Endodermal cell (in vitro differentiated cells): ENCODE results near the gene SDK1. TPM values are rescaled to one million over a fixed set of nuclear protein-coding genes. Genes with fewer than 3 reads are reported as not detected.

Experiments
- DNase-seq: peaks from one replicate; pipeline ENCODE4 v3.0.0-alpha.2; 2017
- H3K27ac ChIP-seq: 2 replicates; pipeline ENCODE4 v1.5.1; 2013; ENCODE audit warnings: mild to moderate bottlenecking, low read depth, low read length, moderate library complexity
- H3K27me3 ChIP-seq: 2 replicates; pipeline ENCODE4 v1.6.1; 2013; ENCODE audit warnings: mild to moderate bottlenecking, low read length, moderate library complexity; ENCODE audit not compliant: insufficient read depth, control insufficient read depth, poor library complexity, severe bottlenecking
- H3K36me3 ChIP-seq: 2 replicates; pipeline ENCODE4 v1.7.0; 2013; ENCODE audit warnings: mild to moderate bottlenecking, low read length, moderate library complexity; ENCODE audit not compliant: control insufficient read depth, insufficient read depth
- H3K4me1 ChIP-seq: one replicate; pipeline ENCODE4 v1.7.0; 2013; ENCODE audit warnings: low read length; ENCODE audit not compliant: control insufficient read depth, insufficient read depth
- H3K4me3 ChIP-seq: 2 replicates; pipeline ENCODE4 v1.5.1; 2013; ENCODE audit warnings: mild to moderate bottlenecking, low read length, moderate library complexity
- H3K9ac ChIP-seq: 2 replicates; pipeline ENCODE4 v1.6.1; 2013; ENCODE audit warnings: mild to moderate bottlenecking, low read length, moderate library complexity; ENCODE audit not compliant: poor library complexity, severe bottlenecking; ENCODE audit errors: extremely low read depth
- H3K9me3 ChIP-seq: 2 replicates; pipeline ENCODE4 v1.6.1; 2013; ENCODE audit warnings: mild to moderate bottlenecking, low read length, moderate library complexity; ENCODE audit not compliant: control insufficient read depth
- H3K27ac Mint-ChIP-seq: 2 replicates; pipeline ENCODE4 v1.8.0; 2020; ENCODE audit warnings: mixed read lengths
- H3K27me3 Mint-ChIP-seq: 2 replicates; pipeline ENCODE4 v1.8.0; 2021; ENCODE audit warnings: mild to moderate bottlenecking, mixed read lengths; ENCODE audit not compliant: insufficient read depth
- H3K36me3 Mint-ChIP-seq: 2 replicates; pipeline ENCODE4 v1.8.0; 2020; ENCODE audit warnings: low read depth, mixed read lengths
- H3K4me1 Mint-ChIP-seq: 2 replicates; pipeline ENCODE4 v1.8.0; 2020; ENCODE audit warnings: mixed read lengths
- H3K4me3 Mint-ChIP-seq: 2 replicates; pipeline ENCODE4 v1.8.0; 2020; ENCODE audit warnings: mild to moderate bottlenecking, moderate library complexity, mixed read lengths
- H3K9me3 Mint-ChIP-seq: 2 replicates; pipeline ENCODE4 v1.8.0; 2020; ENCODE audit warnings: mild to moderate bottlenecking, mixed read lengths
- CTCF ChIP-seq: fragments of 200-600 bp; sonication (generic); conservative IDR thresholded peaks from 2 replicates; pipeline ENCODE4 v1.5.0; 2021; ENCODE audit warnings: antibody characterized with exemption, mild to moderate bottlenecking
- WGBS, 2 experiments: methylation state at CpG; one replicate each; pipeline versions ENCODE4 v1.1.5 to v1.1.7; 2013; ENCODE audit warnings: missing lambda C conversion rate in 2 of 2, mixed read lengths in 1 of 2; ENCODE audit not compliant: insufficient coverage in 1 of 2, insufficient read length in 1 of 2; 5-methylcytosine and 5-hydroxymethylcytosine counted together
- total RNA-seq, 2 donors: library from RNA; stranded (reverse); fragmentation: NEBNext Ultra II Directional in 1 of 2; extraction: Animal tissue kit (Norgen Biotek cat#: 25700) in 1 of 2; gene quantifications; 2 replicates in 1 of 2; 3 replicates in 1 of 2; pipeline ENCODE4 v1.2.1, GENCODE V29; 2021

The SDK1 gene
- total RNA-seq, 2 donors from 2014 or later, result 22.7 to 23.1 TPM

GRCh38 chr7:3338161-3338560, 37.1 kb downstream of the SDK1 start:
- H3K27me3 Mint-ChIP-seq, result no peaks in the 10 kb centered on the region
- no peak overlapping the region for H3K4me3 ChIP-seq
- H3K36me3 ChIP-seq, result no peaks in the 10 kb centered on the region
- no peak for TF ChIP-seq CTCF
- H3K4me3 Mint-ChIP-seq, result no peak overlapping the region
- no peaks in the 10 kb centered on the region for H3K27me3 ChIP-seq
- H3K27ac Mint-ChIP-seq, result no peak overlapping the region
- H3K9ac ChIP-seq, result no peak overlapping the region
- no peaks in the 10 kb centered on the region for H3K4me1 ChIP-seq
- no peaks in the 10 kb centered on the region for H3K9me3 Mint-ChIP-seq
- peaks cover 16% of the 10 kb centered on the region for H3K4me1 Mint-ChIP-seq
- no peak for DNase-seq
- WGBS, 2 experiments, result 90% methylated on average over 3 of the region's 3 CpGs
- H3K36me3 Mint-ChIP-seq, result peaks cover 2% of the 10 kb centered on the region
- no peak overlapping the region for H3K27ac ChIP-seq
- no peaks in the 10 kb centered on the region for H3K9me3 ChIP-seq

DNA sequence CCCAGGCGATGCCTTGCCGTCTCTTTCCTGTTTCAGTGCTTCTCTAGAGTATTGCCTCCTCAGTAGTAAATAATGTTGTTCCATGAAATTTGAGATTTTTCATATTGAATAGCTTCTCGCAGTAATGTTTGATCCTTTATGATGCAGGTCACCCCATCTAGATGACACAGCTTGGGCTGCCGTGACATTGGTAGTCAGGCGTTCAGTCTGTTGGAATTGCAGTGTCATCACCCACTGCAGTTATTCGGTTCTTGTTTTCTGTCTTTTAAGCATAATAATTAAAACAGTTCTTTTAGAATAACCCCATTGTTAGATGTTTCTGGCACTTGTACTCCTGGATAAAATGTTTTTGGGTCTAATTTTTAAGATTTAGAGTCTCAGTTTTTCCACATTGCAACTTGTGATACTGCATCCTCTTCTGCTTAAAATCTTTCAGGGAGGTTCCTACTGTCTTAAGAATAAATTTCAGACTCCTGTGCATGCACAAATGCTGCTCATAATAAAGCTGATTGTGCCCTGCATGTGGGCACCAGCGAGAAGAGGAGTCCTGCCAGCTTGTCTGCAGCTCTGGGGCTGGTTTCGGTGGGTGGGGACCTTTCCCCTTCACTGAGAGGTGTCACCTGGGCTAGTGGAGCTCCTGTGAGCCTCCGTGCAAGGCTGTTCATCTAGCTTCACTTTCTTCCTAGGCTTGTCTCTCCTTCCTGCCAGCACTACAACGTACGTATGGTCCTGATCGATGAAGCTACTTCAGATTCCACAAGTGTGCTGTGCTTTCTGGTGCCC, 44.8 kb downstream of the SDK1 start:
- 91 to 100% methylated on average over 3 to 12 of the region's 12 CpGs for WGBS, 2 experiments
- Mint-ChIP-seq H3K36me3 (peaks cover 2% of the 10 kb centered on the region), H3K4me3 (no peak overlapping the region), H3K9me3 (no peaks in the 10 kb centered on the region), H3K4me1 (no peaks in the 10 kb centered on the region), H3K27me3 (no peaks in the 10 kb centered on the region), H3K27ac (no peak overlapping the region)
- H3K9ac ChIP-seq, result no peak overlapping the region
- no peak for DNase-seq
- H3K27me3 ChIP-seq, result no peaks in the 10 kb centered on the region
- H3K27ac ChIP-seq, result no peak overlapping the region
- H3K9me3 ChIP-seq, result no peaks in the 10 kb centered on the region
- TF ChIP-seq CTCF, result no peak
- no peaks in the 10 kb centered on the region for H3K4me1 ChIP-seq
- H3K4me3 ChIP-seq, result no peak overlapping the region
- no peaks in the 10 kb centered on the region for H3K36me3 ChIP-seq

DNA sequence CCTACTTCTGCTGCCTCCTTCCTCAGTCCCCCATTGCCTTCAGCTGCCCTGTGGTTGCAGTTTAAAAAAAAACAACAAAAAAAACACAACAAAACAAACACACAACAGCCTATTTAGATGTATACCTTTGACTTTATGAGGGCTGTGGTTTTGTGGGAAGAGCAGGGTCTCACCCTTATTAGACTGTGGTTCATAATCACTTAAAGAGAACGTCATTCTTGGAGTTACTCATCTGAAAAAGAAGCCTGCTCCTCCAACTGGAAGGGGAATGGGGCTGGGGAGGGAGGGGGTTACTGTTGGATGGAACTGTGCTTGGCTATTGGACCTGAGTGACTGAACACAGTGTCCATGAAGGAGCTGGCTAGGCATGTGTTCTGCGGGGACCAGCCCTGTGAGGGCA, 48.1 kb downstream of the SDK1 start:
- H3K4me3 Mint-ChIP-seq, result no peak overlapping the region
- Histone ChIP-seq H3K27ac (no peak overlapping the region), H3K27me3 (no peaks in the 10 kb centered on the region), H3K4me1 (no peaks in the 10 kb centered on the region), H3K36me3 (no peaks in the 10 kb centered on the region), H3K9me3 (no peaks in the 10 kb centered on the region), H3K9ac (no peak overlapping the region), H3K4me3 (no peak overlapping the region)
- H3K27me3 Mint-ChIP-seq, result no peaks in the 10 kb centered on the region
- no peaks in the 10 kb centered on the region for H3K36me3 Mint-ChIP-seq
- no peak overlapping the region for H3K27ac Mint-ChIP-seq
- no peak for DNase-seq
- 90 to 100% methylated on average over 1 to 2 of the region's 2 CpGs for WGBS, 2 experiments
- no peak for TF ChIP-seq CTCF
- H3K4me1 Mint-ChIP-seq, result no peaks in the 10 kb centered on the region
- no peaks in the 10 kb centered on the region for H3K9me3 Mint-ChIP-seq
